Measurements from ENCODE around the gene LAYN. TPM values are rescaled to one million over a fixed set of nuclear protein-coding genes. Genes with fewer than 3 reads are reported as not detected.
A peak's percentile ranks its signal among the peaks of the same experiment; 100 is the strongest.

LAYN gene
- total and polyA plus RNA-seq, 2 of the 13 experiments (the other 11 are each of a cell fraction or from before 2014, with no cell fraction given) = 0.17 TPM; not detected in 1

DNA sequence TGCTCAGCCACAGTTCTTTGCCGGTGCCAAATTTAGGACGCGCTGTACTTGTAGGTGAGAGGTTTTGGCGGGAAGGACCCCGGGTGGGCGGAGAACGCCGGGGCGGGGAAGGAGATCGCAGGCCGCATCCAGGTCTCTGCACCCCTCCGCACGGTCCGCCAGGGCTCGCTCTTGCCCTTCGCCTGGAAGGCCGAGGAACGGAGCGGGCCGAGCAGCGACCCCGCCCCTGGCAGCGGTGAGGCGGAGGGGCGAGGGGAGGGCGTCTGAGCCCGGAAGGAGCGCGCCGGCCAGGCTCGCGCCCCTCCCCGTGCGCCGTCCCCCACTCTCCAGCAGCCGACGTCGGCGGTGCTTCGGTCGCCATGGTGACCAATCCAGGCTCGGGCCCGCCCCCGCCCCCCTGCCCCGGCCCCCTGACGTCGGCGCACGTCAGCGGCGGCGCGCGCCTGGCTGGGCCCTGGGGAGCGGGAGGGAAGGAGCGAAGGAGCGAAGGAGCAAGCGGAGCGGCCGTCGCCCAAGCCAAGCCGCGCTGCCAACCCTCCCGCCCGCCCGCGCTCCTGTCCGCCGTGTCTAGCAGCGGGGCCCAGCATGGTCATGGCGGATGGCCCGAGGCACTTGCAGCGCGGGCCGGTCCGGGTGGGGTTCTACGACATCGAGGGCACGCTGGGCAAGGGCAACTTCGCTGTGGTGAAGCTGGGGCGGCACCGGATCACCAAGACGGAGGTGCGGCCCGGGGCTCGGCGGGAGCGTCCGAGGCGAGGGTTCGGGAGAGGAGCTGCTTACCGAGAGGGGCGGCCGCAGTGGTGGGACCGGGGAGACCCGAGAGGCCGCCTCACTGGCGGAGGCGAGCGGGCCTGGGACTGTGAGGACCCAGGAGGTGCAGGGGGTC lies 61.7 kb downstream of the LAYN start, which contains the start of gene SIK2 (continued):
- TF ChIP-seq ZBTB40 (IDR thresholded peaks at IDR 0.05) (no peak), ZBTB40 (CRISPR knock-in tag; IDR thresholded peaks at IDR 0.05) (peak; percentile 54; the same call in 1 of the 2 replicates), MAFF (IDR thresholded peaks at IDR 0.05; ENCODE audit: low read depth, low read length) (no peak), DR1 (CRISPR knock-in tag; IDR thresholded peaks at IDR 0.05) (peak; percentile 61; the same call in 1 of the 2 replicates), ZNF281 (CRISPR knock-in tag; IDR thresholded peaks at IDR 0.05; ENCODE audit: borderline replicate concordance) (peak; percentile 87), TOE1 (CRISPR knock-in tag; IDR thresholded peaks at IDR 0.05) (no peak; the same call in 1 of the 2 replicates), FLYWCH1 (CRISPR knock-in tag; IDR thresholded peaks at IDR 0.05) (no peak), ZFP37 (CRISPR knock-in tag; IDR thresholded peaks at IDR 0.05; ENCODE audit: borderline replicate concordance) (no peak), PTBP1 (IDR thresholded peaks at IDR 0.05; ENCODE audit: low read depth, low read length, poor library complexity, severe bottlenecking) (no peak), SIN3A (IDR thresholded peaks at IDR 0.05; ENCODE audit: borderline replicate concordance, low read depth, low read length) (0 out of 2 replicates have a peak, but pooled peaks have one; percentile 49), PPARG (CRISPR knock-in tag; conservative IDR thresholded peaks at IDR 0.05) (peak; percentile 78), MAZ (IDR thresholded peaks at IDR 0.05; ENCODE audit: borderline replicate concordance, low read depth, low read length) (peak; percentile 99), MAZ (CRISPR knock-in tag; IDR thresholded peaks at IDR 0.05; ENCODE audit: low read depth) (peak; percentile 100)
- TF ChIP-seq, protein P1, sequence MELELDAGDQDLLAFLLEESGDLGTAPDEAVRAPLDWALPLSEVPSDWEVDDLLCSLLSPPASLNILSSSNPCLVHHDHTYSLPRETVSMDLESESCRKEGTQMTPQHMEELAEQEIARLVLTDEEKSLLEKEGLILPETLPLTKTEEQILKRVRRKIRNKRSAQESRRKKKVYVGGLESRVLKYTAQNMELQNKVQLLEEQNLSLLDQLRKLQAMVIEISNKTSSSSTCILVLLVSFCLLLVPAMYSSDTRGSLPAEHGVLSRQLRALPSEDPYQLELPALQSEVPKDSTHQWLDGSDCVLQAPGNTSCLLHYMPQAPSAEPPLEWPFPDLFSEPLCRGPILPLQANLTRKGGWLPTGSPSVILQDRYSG (CRISPR knock-in tag; IDR thresholded peaks at IDR 0.05) = no peak
